ENCODE data around the gene PLCB1. TPM values are rescaled to one million over a fixed set of nuclear protein-coding genes. Genes with fewer than 3 reads are reported as not detected.

PLCB1 gene
- polyA plus RNA-seq, 1 donor = 8.5 TPM

- DNase-seq (ENCODE audit: low read depth) = no peak
Observed at GRCh38 chr20:8212286-8212685, 80.2 kb downstream of the PLCB1 start.

GRCh38 chr20:8213270-8213669, 81.2 kb downstream of the PLCB1 start:
- no peak for DNase-seq (ENCODE audit: low read depth)

- DNase-seq (ENCODE audit: low read depth) = no peak
Observed at GRCh38 chr20:8213831-8214587, 81.9 kb downstream of the PLCB1 start.

GRCh38 chr20:8215361-8215781, 83.3 kb downstream of the PLCB1 start:
- peak; percentile 52 for DNase-seq (ENCODE audit: low read depth)

- no peak for DNase-seq (ENCODE audit: low read depth)
Observed at GRCh38 chr20:8216375-8217200, 84.5 kb downstream of the PLCB1 start.

GRCh38 chr20:8218861-8219260, 86.8 kb downstream of the PLCB1 start:
- no peak for DNase-seq (ENCODE audit: low read depth)

GRCh38 chr20:8219403-8219802, 87.3 kb downstream of the PLCB1 start:
- DNase-seq (ENCODE audit: low read depth) = no peak

- DNase-seq (ENCODE audit: low read depth) = no peak
Observed at GRCh38 chr20:8220716-8221115, 88.7 kb downstream of the PLCB1 start.

GRCh38 chr20:8221887-8222419, 89.9 kb downstream of the PLCB1 start:
- DNase-seq (ENCODE audit: low read depth) = no peak

GRCh38 chr20:8223091-8223870, 91.2 kb downstream of the PLCB1 start:
- DNase-seq (ENCODE audit: low read depth) = no peak

GRCh38 chr20:8225658-8226057, 93.6 kb downstream of the PLCB1 start:
- DNase-seq (ENCODE audit: low read depth) = no peak

GRCh38 chr20:8226106-8226505, 94.0 kb downstream of the PLCB1 start:
- DNase-seq (ENCODE audit: low read depth) = no peak

GRCh38 chr20:8227293-8227692, 95.2 kb downstream of the PLCB1 start:
- no peak for DNase-seq (ENCODE audit: low read depth)

GRCh38 chr20:8228315-8228714, 96.2 kb downstream of the PLCB1 start:
- no peak for DNase-seq (ENCODE audit: low read depth)

GRCh38 chr20:8229090-8229489, 97.0 kb downstream of the PLCB1 start:
- no peak for DNase-seq (ENCODE audit: low read depth)

GRCh38 chr20:8231038-8231437, 99.0 kb downstream of the PLCB1 start:
- DNase-seq (ENCODE audit: low read depth) = no peak

GRCh38 chr20:8232332-8232731, 100.3 kb downstream of the PLCB1 start:
- DNase-seq (ENCODE audit: low read depth) = no peak

GRCh38 chr20:8234580-8234979, 102.5 kb downstream of the PLCB1 start:
- DNase-seq (ENCODE audit: low read depth) = no peak

GRCh38 chr20:8242066-8242465, 110.0 kb downstream of the PLCB1 start:
- DNase-seq (ENCODE audit: low read depth) = no peak

GRCh38 chr20:8242827-8243724, 111.0 kb downstream of the PLCB1 start:
- DNase-seq (ENCODE audit: low read depth) = no peak

- DNase-seq (ENCODE audit: low read depth) = peak; percentile 80
Observed at GRCh38 chr20:8244637-8245036, 112.6 kb downstream of the PLCB1 start.

Measured in forelimb muscle (tissue), 1 donor.